ENCODE measurements around the gene DPPA5. TPM values are rescaled to one million over a fixed set of nuclear protein-coding genes. Genes with fewer than 3 reads are reported as not detected.

The DPPA5 gene
- polyA plus RNA-seq, 1 donor from 2014 or later: not detected

DNA sequence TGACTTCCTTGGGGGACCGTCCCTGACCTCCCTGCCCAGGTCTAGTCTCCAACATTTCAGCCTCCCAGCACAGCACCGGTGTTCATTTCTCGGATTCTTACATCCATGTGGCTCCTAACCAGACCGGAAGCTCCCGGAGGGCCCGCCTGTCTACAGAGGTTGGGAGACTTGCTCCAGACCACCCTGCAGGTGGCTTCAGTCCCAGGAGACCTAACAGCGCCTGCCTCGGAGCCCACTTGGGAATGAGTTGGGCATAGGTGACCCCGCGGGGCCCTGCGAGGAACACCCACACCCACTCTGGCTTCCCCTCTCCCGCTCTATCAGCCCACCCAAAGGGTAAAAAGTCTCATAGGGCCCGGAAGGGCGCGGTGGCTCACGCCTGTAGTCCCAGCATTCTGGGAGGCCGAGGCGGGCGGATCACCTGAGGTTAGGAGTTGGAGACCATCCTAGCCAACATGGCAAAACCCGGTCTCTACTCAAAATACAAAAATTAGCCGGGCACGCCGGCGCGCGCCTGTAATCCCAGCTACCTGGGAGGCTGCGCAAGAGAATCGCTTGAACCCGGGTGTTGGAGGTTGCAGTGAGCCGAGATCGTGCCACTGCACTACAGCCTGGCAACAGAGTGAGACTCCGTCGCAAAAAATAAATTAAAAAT, 5.4 kb downstream of the DPPA5 start:
- TF ChIP-seq RAD21 (conservative IDR thresholded peaks at IDR 0.05) (no peak), POLR2AphosphoS5 (IDR thresholded peaks at IDR 0.05) (no peak), EZH2 (IDR thresholded peaks at IDR 0.05; ENCODE audit: borderline replicate concordance, insufficient read depth, low read length, poor library complexity, severe bottlenecking) (no peak), TAF1 (IDR thresholded peaks at IDR 0.05; ENCODE audit: low read depth) (no peak), SMC3 (conservative IDR thresholded peaks at IDR 0.05; ENCODE audit: poor library complexity) (no peak), CTCF (IDR thresholded peaks at IDR 0.05; ENCODE audit: poor library complexity, severe bottlenecking) (no peak), EP300 (conservative IDR thresholded peaks at IDR 0.05; ENCODE audit: poor library complexity, severe bottlenecking) (no peak), REST (IDR thresholded peaks at IDR 0.05; ENCODE audit: borderline replicate concordance) (no peak), MXI1 (conservative IDR thresholded peaks at IDR 0.05; ENCODE audit: poor library complexity, severe bottlenecking) (no peak)
- H3K27ac ChIP-seq (ENCODE audit: low read length): no peak overlapping the region
- H2AFZ ChIP-seq (ENCODE audit: low read depth, low read length): no peak overlapping the region
- no peak overlapping the region for H3K9ac ChIP-seq (ENCODE audit: low read length)
- no peaks in the 10 kb centered on the region for H3K36me3 ChIP-seq (ENCODE audit: insufficient read depth, low read length)
- H3K9me3 ChIP-seq (ENCODE audit: low read length): no peaks in the 10 kb centered on the region
- no peaks in the 10 kb centered on the region for H3F3A ChIP-seq (ENCODE audit: insufficient read depth, low read length, poor library complexity, severe bottlenecking)
- no peaks in the 10 kb centered on the region for H4K20me1 ChIP-seq (ENCODE audit: insufficient read depth)
- no peak overlapping the region for H3K4me2 ChIP-seq (ENCODE audit: low read length)
- H3K4me3 ChIP-seq (ENCODE audit: low read length): no peak overlapping the region
- H3K27me3 ChIP-seq (ENCODE audit: insufficient read depth, low read depth, low read length): no peaks in the 10 kb centered on the region
- H3K9me2 ChIP-seq (ENCODE audit: insufficient read depth, low read length): no peaks in the 10 kb centered on the region
- H3K79me2 ChIP-seq (replicated peaks; ENCODE audit: insufficient read depth, low read length): no peaks in the 10 kb centered on the region

GRCh38 chr6:73343164-73343563, 10.9 kb downstream of the DPPA5 start:
- Histone ChIP-seq H3K4me2 (ENCODE audit: low read length) (no peak overlapping the region), H3K9me2 (ENCODE audit: insufficient read depth, low read length) (no peaks in the 10 kb centered on the region), H3K9ac (ENCODE audit: low read length) (no peak overlapping the region), H3K36me3 (ENCODE audit: insufficient read depth, low read length) (no peaks in the 10 kb centered on the region), H3K27ac (ENCODE audit: low read length) (no peak overlapping the region), H3K9me3 (ENCODE audit: low read length) (no peaks in the 10 kb centered on the region), H3K79me2 (replicated peaks; ENCODE audit: insufficient read depth, low read length) (no peaks in the 10 kb centered on the region), H2AFZ (ENCODE audit: low read depth, low read length) (no peak overlapping the region), H3K4me3 (ENCODE audit: low read length) (no peak overlapping the region), H3K27me3 (ENCODE audit: insufficient read depth, low read depth, low read length) (no peaks in the 10 kb centered on the region), H4K20me1 (ENCODE audit: insufficient read depth) (no peaks in the 10 kb centered on the region), H3F3A (ENCODE audit: insufficient read depth, low read length, poor library complexity, severe bottlenecking) (no peaks in the 10 kb centered on the region)
- no peak for TF ChIP-seq MXI1 (conservative IDR thresholded peaks at IDR 0.05; ENCODE audit: poor library complexity, severe bottlenecking)
- TF ChIP-seq SMC3 (conservative IDR thresholded peaks at IDR 0.05; ENCODE audit: poor library complexity): no peak
- TF ChIP-seq CTCF (IDR thresholded peaks at IDR 0.05; ENCODE audit: poor library complexity, severe bottlenecking): no peak
- TF ChIP-seq REST (IDR thresholded peaks at IDR 0.05; ENCODE audit: borderline replicate concordance): no peak
- TF ChIP-seq RAD21 (conservative IDR thresholded peaks at IDR 0.05): no peak
- no peak for TF ChIP-seq EZH2 (IDR thresholded peaks at IDR 0.05; ENCODE audit: borderline replicate concordance, insufficient read depth, low read length, poor library complexity, severe bottlenecking)
- no peak for TF ChIP-seq TAF1 (IDR thresholded peaks at IDR 0.05; ENCODE audit: low read depth)
- TF ChIP-seq POLR2AphosphoS5 (IDR thresholded peaks at IDR 0.05): no peak
- no peak for TF ChIP-seq EP300 (conservative IDR thresholded peaks at IDR 0.05; ENCODE audit: poor library complexity, severe bottlenecking)
